A549 (cell line): ENCODE results near the gene LRRC3B.

Experiments used
- CEBPB ChIP-seq, 2 experiments: fragments of >200 bp in 1 of 2; sonication (Bioruptor Twin) in 1 of 2; formaldehyde crosslinking in 1 of 2; IDR thresholded peaks; 2 replicates each; pipeline ENCODE4 v1.6.1; 2012 to 2016
- EP300 ChIP-seq, 2 experiments: fragments of >200 bp; sonication (Bioruptor Twin); formaldehyde crosslinking; IDR thresholded peaks; 2 replicates in 1 of 2; 3 replicates in 1 of 2; pipeline ENCODE4 v1.6.1; 2016 to 2017
- PHF8 ChIP-seq: fragments of 200-600 bp; sonication (generic); IDR thresholded peaks from 2 replicates; pipeline ENCODE4 v1.6.1; 2016; ENCODE audit warnings: low read depth, mild to moderate bottlenecking, antibody characterized with exemption, moderate library complexity, borderline replicate concordance
- POLR2A ChIP-seq: IDR thresholded peaks from 2 replicates; pipeline ENCODE4 v1.6.1; 2012; ENCODE audit warnings: mild to moderate bottlenecking, low read length
- RAD21 ChIP-seq, 2 experiments: fragments of >200 bp in 1 of 2; sonication (Bioruptor Twin) in 1 of 2; formaldehyde crosslinking in 1 of 2; IDR thresholded peaks in 1 of 2; conservative IDR thresholded peaks in 1 of 2; 2 replicates in 1 of 2; 3 replicates in 1 of 2; pipeline ENCODE4 v1.6.1; 2012 to 2018; ENCODE audit warnings: inconsistent platforms in 1 of 2
- RCOR1 ChIP-seq: fragments of 150-350 bp; IDR thresholded peaks from 2 replicates; pipeline ENCODE4 v1.6.1; 2014; ENCODE audit warnings: antibody characterized with exemption, low read length, low read depth
- USF2 ChIP-seq: fragments of 450-650 bp; IDR thresholded peaks from 2 replicates; pipeline ENCODE4 v1.6.1; 2014; ENCODE audit warnings: antibody characterized with exemption
- TF ChIP-seq, protein P1 (sequence below): fragments of >200 bp; sonication (Bioruptor Twin); formaldehyde crosslinking; IDR thresholded peaks from 3 replicates; pipeline ENCODE4 v1.5.1; 2016

GRCh38 chr3:26731843-26732242 lies 109.3 kb downstream of the LRRC3B start:
- TF ChIP-seq USF2, result no peak
- TF ChIP-seq, protein P1, sequence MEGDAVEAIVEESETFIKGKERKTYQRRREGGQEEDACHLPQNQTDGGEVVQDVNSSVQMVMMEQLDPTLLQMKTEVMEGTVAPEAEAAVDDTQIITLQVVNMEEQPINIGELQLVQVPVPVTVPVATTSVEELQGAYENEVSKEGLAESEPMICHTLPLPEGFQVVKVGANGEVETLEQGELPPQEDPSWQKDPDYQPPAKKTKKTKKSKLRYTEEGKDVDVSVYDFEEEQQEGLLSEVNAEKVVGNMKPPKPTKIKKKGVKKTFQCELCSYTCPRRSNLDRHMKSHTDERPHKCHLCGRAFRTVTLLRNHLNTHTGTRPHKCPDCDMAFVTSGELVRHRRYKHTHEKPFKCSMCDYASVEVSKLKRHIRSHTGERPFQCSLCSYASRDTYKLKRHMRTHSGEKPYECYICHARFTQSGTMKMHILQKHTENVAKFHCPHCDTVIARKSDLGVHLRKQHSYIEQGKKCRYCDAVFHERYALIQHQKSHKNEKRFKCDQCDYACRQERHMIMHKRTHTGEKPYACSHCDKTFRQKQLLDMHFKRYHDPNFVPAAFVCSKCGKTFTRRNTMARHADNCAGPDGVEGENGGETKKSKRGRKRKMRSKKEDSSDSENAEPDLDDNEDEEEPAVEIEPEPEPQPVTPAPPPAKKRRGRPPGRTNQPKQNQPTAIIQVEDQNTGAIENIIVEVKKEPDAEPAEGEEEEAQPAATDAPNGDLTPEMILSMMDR, result no peak
- no peak for TF ChIP-seq CEBPB (IDR thresholded peaks at IDR 0.05)
- no peak for TF ChIP-seq RAD21 (conservative IDR thresholded peaks at IDR 0.05 in 1 of 2, IDR thresholded peaks at IDR 0.05 in 1 of 2)
- TF ChIP-seq RCOR1, result no peak
- no peak for TF ChIP-seq EP300 (IDR thresholded peaks at IDR 0.05)
- TF ChIP-seq POLR2A, result no peak
- TF ChIP-seq PHF8, result no peak
